Progenitor cell of endocrine pancreas (in vitro differentiated cells): ENCODE measurements around the gene ALPL. TPM values are rescaled to one million over a fixed set of nuclear protein-coding genes. Genes with fewer than 3 reads are reported as not detected.
A peak's percentile ranks its signal among the peaks of the same experiment; 100 is the strongest.

Experiments
- DNase-seq: peaks from one replicate; pipeline ENCODE4 v3.0.0; 2021; ENCODE audit warnings: low spot score; ENCODE audit not compliant: unreplicated experiment
- H3K27ac Mint-ChIP-seq: 2 replicates; pipeline ENCODE4 v1.8.0; 2021; ENCODE audit warnings: mild to moderate bottlenecking, moderate library complexity, mixed read lengths
- H3K27me3 Mint-ChIP-seq: 2 replicates; pipeline ENCODE4 v1.8.0; 2021; ENCODE audit warnings: mixed read lengths
- H3K36me3 Mint-ChIP-seq: 2 replicates; pipeline ENCODE4 v1.8.0; 2022; ENCODE audit warnings: mixed read lengths; ENCODE audit not compliant: insufficient read depth
- H3K4me1 Mint-ChIP-seq: 2 replicates; pipeline ENCODE4 v1.8.0; 2021; ENCODE audit warnings: low read depth, mixed read lengths
- H3K4me3 Mint-ChIP-seq: 2 replicates; pipeline ENCODE4 v1.8.0; 2021; ENCODE audit warnings: low read depth, mild to moderate bottlenecking, moderate library complexity, mixed read lengths
- H3K9me3 Mint-ChIP-seq: 2 replicates; pipeline ENCODE4 v1.8.0; 2021; ENCODE audit warnings: low read depth, mixed read lengths
- total RNA-seq: library from RNA; stranded (reverse); gene quantifications from 2 replicates; pipeline ENCODE4 v1.2.1, GENCODE V29; 2021
- TF ChIP-seq, protein P1 (sequence below): fragments of 200-600 bp; sonication (generic); IDR thresholded peaks from one replicate; pipeline ENCODE4 v1.5.0; 2021; ENCODE audit warnings: antibody characterized with exemption, mild to moderate bottlenecking; ENCODE audit not compliant: unreplicated experiment

The ALPL gene
- total RNA-seq, 1 donor from 2014 or later, result 18.8 TPM

DNA sequence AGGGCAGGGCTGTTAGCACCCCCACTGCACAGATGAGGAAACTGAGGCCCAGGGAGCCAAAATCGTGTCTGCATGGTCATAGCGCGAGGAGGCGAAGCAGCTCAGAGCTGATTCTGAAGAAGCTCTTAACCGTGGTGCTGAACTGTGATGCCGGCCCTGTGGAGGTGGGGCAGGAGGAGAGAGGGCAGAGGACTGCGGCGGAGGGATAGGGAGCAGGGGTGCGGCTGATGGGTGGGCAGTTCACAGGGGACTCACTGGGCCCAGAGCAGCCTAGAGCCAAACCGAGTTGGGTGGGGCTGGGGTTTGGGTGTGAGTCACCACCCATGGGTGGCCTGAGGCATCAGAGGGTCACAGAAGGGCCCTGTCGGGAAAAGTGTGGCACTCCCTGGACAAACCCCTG is 85.3 kb downstream of the ALPL start:
- TF ChIP-seq, protein P1, sequence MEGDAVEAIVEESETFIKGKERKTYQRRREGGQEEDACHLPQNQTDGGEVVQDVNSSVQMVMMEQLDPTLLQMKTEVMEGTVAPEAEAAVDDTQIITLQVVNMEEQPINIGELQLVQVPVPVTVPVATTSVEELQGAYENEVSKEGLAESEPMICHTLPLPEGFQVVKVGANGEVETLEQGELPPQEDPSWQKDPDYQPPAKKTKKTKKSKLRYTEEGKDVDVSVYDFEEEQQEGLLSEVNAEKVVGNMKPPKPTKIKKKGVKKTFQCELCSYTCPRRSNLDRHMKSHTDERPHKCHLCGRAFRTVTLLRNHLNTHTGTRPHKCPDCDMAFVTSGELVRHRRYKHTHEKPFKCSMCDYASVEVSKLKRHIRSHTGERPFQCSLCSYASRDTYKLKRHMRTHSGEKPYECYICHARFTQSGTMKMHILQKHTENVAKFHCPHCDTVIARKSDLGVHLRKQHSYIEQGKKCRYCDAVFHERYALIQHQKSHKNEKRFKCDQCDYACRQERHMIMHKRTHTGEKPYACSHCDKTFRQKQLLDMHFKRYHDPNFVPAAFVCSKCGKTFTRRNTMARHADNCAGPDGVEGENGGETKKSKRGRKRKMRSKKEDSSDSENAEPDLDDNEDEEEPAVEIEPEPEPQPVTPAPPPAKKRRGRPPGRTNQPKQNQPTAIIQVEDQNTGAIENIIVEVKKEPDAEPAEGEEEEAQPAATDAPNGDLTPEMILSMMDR, result no peak

GRCh38 chr1:21594935-21595897 is 86.0 kb downstream of the ALPL start:
- H3K27ac Mint-ChIP-seq, result no peak overlapping the region
- no peaks in the 10 kb centered on the region for H3K4me1 Mint-ChIP-seq
- no peak overlapping the region for H3K4me3 Mint-ChIP-seq
- TF ChIP-seq, protein P1, result peak; percentile 51
- DNase-seq, result no peak
- no peaks in the 10 kb centered on the region for H3K9me3 Mint-ChIP-seq
- no peaks in the 10 kb centered on the region for H3K36me3 Mint-ChIP-seq
- peaks cover 8% of the 10 kb centered on the region for H3K27me3 Mint-ChIP-seq

More for the DNA sequence above, 85.3 kb downstream of the ALPL start:
- no peak overlapping the region for H3K27ac Mint-ChIP-seq
- H3K9me3 Mint-ChIP-seq, result no peaks in the 10 kb centered on the region
- peaks cover 8% of the 10 kb centered on the region for H3K27me3 Mint-ChIP-seq
- H3K4me1 Mint-ChIP-seq, result no peaks in the 10 kb centered on the region
- H3K36me3 Mint-ChIP-seq, result no peaks in the 10 kb centered on the region
- H3K4me3 Mint-ChIP-seq, result no peak overlapping the region
- no peak for DNase-seq

DNA sequence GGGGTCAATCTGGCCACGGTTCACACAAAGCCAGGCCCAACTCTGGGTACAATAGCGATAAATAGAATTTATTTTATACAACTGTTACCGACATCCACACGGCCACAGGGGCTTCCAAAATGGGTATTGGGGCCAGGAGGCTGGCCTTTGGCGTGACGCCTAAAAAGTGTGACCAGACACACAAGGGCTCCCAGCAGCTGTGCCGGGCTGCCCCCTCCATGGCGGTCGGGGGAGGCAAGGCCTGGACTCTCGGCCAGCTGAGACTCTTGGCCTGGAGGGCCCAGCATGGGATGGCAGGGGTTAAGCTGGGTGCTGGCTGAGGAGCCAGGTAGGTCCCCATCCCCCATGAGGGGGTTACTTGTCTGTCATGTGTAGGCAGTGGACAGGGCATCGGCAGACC is 87.0 kb downstream of the ALPL start:
- DNase-seq, result no peak
- Mint-ChIP-seq H3K4me1 (no peaks in the 10 kb centered on the region), H3K9me3 (no peaks in the 10 kb centered on the region), H3K36me3 (no peaks in the 10 kb centered on the region), H3K4me3 (no peak overlapping the region), H3K27me3 (peaks cover 3% of the 10 kb centered on the region), H3K27ac (no peak overlapping the region)
- TF ChIP-seq, protein P1, result no peak

DNA sequence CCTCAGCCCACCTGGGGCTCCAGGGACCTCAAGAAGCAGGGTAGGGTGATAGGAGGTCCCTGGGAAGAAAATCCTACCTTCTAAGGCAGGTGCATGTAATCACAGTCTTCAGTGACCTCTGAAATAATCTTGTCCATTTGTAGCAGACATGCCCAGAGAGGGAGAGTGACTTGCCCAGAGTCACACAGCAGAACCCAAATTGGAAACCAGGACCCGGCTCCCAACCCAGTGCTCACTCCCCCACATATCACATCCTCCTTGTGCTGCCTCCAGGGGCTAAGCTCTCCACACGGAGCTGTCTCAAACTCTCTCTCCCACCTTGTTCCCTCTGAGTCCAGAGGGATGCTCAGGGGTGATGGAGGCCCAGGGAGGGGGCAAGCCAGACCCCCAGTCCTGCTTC is 87.4 kb downstream of the ALPL start:
- no peaks in the 10 kb centered on the region for H3K4me1 Mint-ChIP-seq
- TF ChIP-seq, protein P1, result no peak
- no peak for DNase-seq
- H3K27me3 Mint-ChIP-seq, result peaks cover 3% of the 10 kb centered on the region
- H3K36me3 Mint-ChIP-seq, result no peaks in the 10 kb centered on the region
- H3K27ac Mint-ChIP-seq, result no peak overlapping the region
- H3K9me3 Mint-ChIP-seq, result no peaks in the 10 kb centered on the region
- H3K4me3 Mint-ChIP-seq, result no peak overlapping the region

DNA sequence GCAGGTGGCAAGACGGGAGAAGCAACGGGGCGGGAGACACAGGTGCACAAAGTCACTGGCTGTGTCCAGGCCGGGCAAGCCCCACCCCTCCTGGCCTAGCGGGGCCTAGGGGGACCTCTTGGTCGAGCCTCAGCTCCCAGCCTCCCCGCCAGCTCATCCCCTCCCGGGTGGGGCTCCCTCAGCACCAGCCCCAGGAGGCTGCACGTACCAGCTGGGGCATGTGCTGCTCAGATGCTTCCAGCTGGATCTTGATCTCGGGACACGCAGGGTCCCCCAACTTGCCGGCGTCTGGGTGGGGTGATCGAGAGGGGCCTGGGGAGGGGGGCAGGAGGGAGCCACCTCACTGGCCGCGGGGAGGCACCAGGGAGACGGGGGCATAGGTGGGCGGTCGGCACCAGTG is 88.5 kb downstream of the ALPL start:
- no peak for DNase-seq
- TF ChIP-seq, protein P1, result no peak
- no peak overlapping the region for H3K27ac Mint-ChIP-seq
- no peaks in the 10 kb centered on the region for H3K4me1 Mint-ChIP-seq
- H3K36me3 Mint-ChIP-seq, result no peaks in the 10 kb centered on the region
- no peaks in the 10 kb centered on the region for H3K9me3 Mint-ChIP-seq
- no peak overlapping the region for H3K4me3 Mint-ChIP-seq
- H3K27me3 Mint-ChIP-seq, result no peaks in the 10 kb centered on the region
